ENCODE measurements around the gene DOCK11.
"Not testable (repeated sequence)": the region's sequence is repeated elsewhere in the genome, so short reads cannot be mapped to it uniquely, and the experiment has no call there.

Gene DOCK11

GRCh38 chrX:118570209-118570608 lies 74.6 kb downstream of the DOCK11 start:
- no peak for DNase-seq (ENCODE audit: low read depth)

DNA sequence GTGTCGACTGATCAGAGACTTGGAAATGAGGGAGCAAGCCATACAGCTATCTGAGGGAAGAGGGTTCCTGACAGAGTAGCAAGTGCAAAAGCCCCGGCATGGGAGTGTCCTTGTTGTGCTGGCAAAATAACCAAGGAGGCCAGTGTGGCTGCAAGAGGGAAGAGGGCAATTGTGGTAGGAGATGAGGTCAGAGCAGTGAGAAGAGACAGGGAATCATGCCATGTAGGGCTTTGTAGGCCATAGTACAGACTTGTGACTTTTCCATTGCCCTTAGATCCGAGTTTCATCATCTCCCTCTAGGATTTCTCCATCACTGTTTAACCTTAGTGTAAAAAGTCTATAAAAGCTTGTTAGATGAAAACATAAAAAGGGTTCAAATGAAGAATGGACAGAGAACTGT lies 76.2 kb downstream of the DOCK11 start:
- no peak for DNase-seq (ENCODE audit: low read depth)

- DNase-seq (ENCODE audit: low read depth), result no peak
Observed at GRCh38 chrX:118574666-118575065, 79.1 kb downstream of the DOCK11 start.

- no peak for DNase-seq (ENCODE audit: low read depth)
Observed at GRCh38 chrX:118577041-118577440, 81.4 kb downstream of the DOCK11 start.

DNA sequence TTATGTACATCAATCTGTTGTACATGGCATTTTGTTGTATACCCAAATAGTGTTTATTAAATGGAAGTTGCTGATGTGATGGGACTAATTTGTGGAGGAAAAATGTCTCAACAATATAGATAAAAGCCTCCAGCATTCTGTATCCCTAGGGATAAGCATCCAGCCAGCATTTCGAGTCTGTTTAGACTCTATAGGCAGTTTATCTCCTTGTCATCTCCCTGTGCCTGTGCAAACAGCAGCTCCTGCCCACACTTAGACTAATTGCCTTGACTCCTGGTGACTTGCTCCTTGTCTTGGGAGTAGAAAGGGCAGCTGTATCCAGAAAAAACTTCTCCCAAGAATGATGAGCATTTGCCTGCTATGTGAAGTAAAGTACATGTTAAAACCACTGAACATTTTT lies 83.8 kb downstream of the DOCK11 start:
- DNase-seq (ENCODE audit: low read depth), result no peak

- DNase-seq (ENCODE audit: low read depth), result not testable (repeated sequence)
Observed at GRCh38 chrX:118582926-118583325, 87.3 kb downstream of the DOCK11 start.

- no peak for DNase-seq (ENCODE audit: low read depth)
Observed at GRCh38 chrX:118583781-118584180, 88.2 kb downstream of the DOCK11 start.

DNA sequence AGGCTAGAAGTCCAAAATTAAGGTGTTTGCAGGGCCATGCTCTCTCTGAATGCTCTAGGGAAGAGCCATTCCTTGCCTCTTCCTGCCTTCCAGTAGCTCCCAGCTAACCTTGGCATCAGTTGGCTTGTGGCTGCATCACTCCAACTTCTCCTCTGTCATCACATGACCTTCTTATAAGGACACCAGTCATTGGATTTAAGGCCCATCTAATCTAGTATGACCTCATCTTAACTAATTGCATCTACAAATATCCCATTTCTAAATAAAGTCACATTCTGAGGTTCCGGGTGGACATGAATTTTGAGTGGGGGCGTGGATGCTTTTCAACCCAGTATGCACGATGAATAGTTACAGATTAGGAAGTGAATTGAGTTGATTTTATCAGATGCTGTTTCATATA lies 89.7 kb downstream of the DOCK11 start:
- DNase-seq (ENCODE audit: low read depth), result no peak

- DNase-seq (ENCODE audit: low read depth), result not testable (repeated sequence)
Observed at GRCh38 chrX:118586206-118586605, 90.6 kb downstream of the DOCK11 start.

- no peak for DNase-seq (ENCODE audit: low read depth)
Observed at GRCh38 chrX:118588715-118589114, 93.1 kb downstream of the DOCK11 start.

GRCh38 chrX:118589227-118589626 lies 93.6 kb downstream of the DOCK11 start:
- DNase-seq (ENCODE audit: low read depth), result no peak

DNA sequence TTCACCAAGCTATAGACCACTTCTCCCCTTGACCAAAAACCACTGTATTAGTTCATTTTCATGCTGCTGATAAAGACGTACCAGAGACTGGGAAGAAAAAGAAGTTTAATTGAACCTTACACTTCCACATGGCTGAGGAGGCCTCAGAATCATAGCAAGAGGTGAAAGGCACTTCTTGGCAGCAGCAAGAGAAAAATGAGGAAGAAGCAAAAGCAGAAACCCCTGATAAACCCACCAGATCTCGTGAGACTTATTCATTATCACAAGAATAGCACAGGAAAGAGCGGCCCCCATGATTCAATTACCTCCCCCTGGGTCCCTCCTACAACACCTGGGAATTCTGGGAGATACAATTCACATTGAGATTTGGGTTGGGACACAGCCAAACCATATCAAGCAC lies 97.8 kb downstream of the DOCK11 start:
- no peak for DNase-seq (ENCODE audit: low read depth)

DNA sequence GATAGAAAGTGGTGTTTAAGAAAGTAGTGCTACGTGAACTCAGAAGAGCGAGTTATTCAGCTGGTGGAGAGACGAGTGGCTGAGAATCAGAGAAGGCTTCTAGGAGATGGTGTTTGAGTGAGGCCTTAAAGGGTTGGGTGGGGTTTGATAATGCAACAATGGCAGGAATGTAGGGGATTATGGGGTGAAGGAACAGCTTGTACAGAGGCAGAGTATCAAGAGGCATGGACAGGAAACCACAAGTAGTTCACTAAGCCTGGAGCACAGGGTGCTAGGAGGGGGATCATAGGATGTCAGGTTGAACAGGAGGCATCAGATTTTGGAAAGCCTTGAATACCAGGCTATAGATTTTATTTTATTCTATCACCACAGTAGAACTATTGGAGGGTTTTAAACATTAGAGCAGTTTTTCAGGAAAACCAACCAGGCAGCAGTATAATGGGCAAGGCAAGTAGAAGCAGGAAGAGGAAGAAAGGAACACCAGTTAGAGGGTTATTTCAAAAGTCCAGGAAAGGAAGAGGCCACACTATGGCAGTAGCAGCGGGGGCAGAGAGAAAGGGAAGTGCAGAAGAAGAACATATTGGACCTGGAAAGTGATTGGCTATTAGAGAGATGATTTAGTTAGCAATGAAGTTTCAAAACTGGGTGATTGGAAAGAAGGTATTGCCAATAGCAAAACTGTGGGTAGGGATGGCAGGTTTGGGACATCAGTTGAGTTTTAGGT lies 99.2 kb downstream of the DOCK11 start:
- no peak for DNase-seq (ENCODE audit: low read depth)

DNA sequence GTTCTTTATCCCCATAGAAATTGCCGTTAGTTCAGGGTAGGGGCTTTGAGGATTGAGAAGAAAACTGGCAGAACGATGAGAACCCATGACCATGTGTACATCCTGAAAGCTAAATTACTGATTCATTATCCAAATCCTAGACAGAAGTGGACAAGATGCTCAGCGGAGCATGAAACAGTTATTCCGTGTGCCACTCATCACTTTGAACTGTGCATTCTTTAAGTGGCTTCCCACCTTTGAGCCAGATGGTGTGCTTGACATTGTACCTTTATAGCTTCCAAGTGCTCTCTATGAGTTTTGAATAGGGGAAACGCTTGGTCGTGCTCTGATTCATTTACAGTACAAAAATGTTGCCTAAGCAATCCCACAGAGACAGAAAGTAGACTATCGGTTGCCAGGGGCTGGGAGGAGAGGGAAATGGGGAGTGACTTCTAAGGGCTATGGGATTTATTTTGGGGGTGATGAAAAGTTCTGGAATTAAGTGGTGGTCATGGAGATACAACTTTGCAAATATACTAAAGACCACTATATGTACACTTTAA lies 100.0 kb downstream of the DOCK11 start:
- DNase-seq (ENCODE audit: low read depth), result no peak

DNA sequence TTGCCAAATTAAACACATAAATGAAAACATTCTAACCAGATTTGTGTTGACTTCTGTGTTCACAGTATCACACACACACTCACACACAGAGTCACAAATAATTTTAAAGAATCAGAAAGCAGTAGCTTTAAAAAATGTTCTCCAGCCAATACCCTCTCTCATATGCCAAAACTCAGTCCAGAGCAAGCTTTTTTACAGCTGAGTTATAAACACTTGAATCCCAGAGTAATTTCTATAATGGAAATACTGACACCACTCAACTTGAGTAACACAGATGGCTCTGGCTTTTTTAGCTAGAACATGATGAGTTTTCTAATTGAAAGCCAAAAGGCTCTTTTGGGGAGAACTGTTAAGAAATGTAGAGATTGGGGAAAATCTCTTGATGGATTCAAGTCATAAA lies 100.8 kb downstream of the DOCK11 start:
- no peak for DNase-seq (ENCODE audit: low read depth)

GRCh38 chrX:118603981-118604380 lies 108.4 kb downstream of the DOCK11 start:
- DNase-seq (ENCODE audit: low read depth), result no peak

DNA sequence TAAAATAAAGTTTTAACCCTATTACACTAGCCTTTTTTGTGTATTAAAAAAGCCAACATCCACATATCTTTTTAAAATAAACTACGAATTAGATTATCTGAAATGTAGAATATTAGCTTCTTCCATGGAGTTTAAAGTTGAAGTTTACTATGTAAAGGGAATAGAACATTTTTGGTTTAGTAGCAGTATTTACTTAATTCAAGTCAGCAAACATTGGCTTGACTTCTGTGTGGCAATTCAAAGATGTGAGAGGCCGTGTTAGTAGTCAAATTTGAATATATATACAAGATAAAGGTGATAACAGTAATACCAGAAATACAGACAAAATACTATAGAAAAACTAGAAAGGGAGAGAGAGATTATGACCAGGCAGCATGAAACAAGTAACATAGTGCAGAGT lies 116.7 kb downstream of the DOCK11 start:
- DNase-seq (ENCODE audit: low read depth), result no peak

DNA sequence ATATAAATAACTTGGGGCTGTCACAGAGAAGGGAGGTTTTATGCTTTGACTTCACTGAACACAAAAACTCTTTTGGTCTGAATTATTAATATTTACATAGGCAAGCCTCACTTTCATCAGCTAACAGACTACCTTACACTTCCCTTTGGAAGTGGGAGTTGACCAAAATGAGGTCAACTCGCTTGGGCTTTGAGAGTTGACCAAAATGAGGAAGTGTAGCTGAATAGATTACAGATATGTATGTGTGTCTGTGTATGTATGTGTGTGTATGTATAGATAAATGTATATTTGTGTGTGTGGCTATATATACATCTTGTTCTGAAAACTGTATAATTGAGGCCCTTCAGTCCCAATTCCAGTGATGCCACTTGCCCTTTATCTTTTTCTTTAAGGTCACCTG lies 118.5 kb downstream of the DOCK11 start:
- no peak for DNase-seq (ENCODE audit: low read depth)

- no peak for DNase-seq (ENCODE audit: low read depth)
Observed at GRCh38 chrX:118615141-118615540, 119.5 kb downstream of the DOCK11 start.

GRCh38 chrX:118621081-118621759 lies 125.6 kb downstream of the DOCK11 start:
- DNase-seq (ENCODE audit: low read depth), result no peak

- DNase-seq (ENCODE audit: low read depth), result no peak
Observed at GRCh38 chrX:118623062-118623461, 127.4 kb downstream of the DOCK11 start.

- no peak for DNase-seq (ENCODE audit: low read depth)
Observed at GRCh38 chrX:118626346-118626745, 130.7 kb downstream of the DOCK11 start.

DNA sequence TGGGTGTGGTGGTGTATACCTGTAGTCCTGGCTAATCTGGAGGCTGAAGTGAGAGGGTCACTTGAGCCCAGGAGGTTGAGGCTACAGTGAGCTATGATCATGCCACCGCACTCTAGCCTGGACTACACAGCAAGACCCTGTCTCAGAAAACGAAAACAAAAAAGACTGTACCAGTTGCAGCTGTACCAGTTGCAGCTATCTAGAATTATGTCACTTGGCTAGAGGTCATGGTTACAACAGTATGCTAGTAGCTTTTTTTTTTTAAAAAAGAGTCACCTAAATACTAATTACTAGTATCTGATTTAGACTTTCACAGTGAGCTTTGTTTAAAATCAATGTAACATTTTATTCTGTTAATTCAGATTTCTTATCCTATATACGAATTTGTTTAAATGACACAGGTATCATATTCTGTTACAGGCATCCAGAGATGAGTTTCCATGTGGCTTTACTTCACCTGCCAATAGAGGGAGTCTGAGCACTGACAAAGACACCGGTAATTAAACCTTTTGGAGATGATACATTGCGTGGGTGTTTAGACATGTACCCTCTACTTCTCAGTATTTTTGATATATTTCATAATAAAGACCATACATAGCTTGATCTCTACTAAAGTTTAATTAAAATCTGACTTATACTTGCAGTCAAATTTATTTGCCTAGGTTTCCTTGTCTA lies 131.6 kb downstream of the DOCK11 start:
- DNase-seq (ENCODE audit: low read depth), result no peak

All from activated T-helper 1 cell treated with Interleukin-2 at 50 U/mL for 16 hours (primary cell).